DOHH2 (cell line): Measurements from ENCODE around the gene MOGAT1.

Experiments used
- H3F3A ChIP-seq: fragments of 200-600 bp; sonication (generic), shearing (Covaris generic); 2 replicates; pipeline ENCODE4 v1.6.0; 2016; ENCODE audit warnings: antibody characterized with exemption, mild to moderate bottlenecking; ENCODE audit not compliant: control insufficient read depth, insufficient read depth
- H3K27ac ChIP-seq: fragments of 200-600 bp; sonication (generic); 2 replicates; pipeline ENCODE4 v1.5.1; 2014; ENCODE audit warnings: low read depth, mild to moderate bottlenecking, low read length, moderate library complexity
- H3K27me3 ChIP-seq: fragments of 200-600 bp; sonication (generic); 2 replicates; pipeline ENCODE4 v1.6.1; 2014; ENCODE audit warnings: mild to moderate bottlenecking, low read length, mixed read lengths; ENCODE audit not compliant: control insufficient read depth
- H3K36me3 ChIP-seq: fragments of 200-600 bp; sonication (generic); 2 replicates; pipeline ENCODE4 v1.6.1; 2014; ENCODE audit warnings: mild to moderate bottlenecking, low read length, moderate library complexity, mixed read lengths; ENCODE audit not compliant: control insufficient read depth
- H3K4me1 ChIP-seq: fragments of 200-600 bp; sonication (generic); 2 replicates; pipeline ENCODE4 v1.6.1; 2014; ENCODE audit warnings: mild to moderate bottlenecking, low read length, mixed read lengths; ENCODE audit not compliant: control insufficient read depth
- H3K4me2 ChIP-seq: fragments of 200-600 bp; sonication (generic); 2 replicates; pipeline ENCODE4 v1.6.0; 2014; ENCODE audit warnings: mild to moderate bottlenecking, low read length, moderate library complexity
- H3K4me3 ChIP-seq: fragments of 200-600 bp; sonication (generic); 2 replicates; pipeline ENCODE4 v1.5.1; 2014; ENCODE audit warnings: mild to moderate bottlenecking, low read length, mixed read lengths
- H3K79me2 ChIP-seq: fragments of 200-600 bp; sonication (generic); 2 replicates; pipeline ENCODE4 v1.6.1; 2014; ENCODE audit warnings: mild to moderate bottlenecking, low read length, mixed read lengths; ENCODE audit not compliant: control insufficient read depth
- H3K9me2 ChIP-seq: fragments of 200-600 bp; sonication (generic); replicated peaks from 2 replicates; pipeline ENCODE4 v1.6.1; 2014; ENCODE audit warnings: mild to moderate bottlenecking, low read length, mixed read lengths; ENCODE audit not compliant: control insufficient read depth
- H3K9me3 ChIP-seq: fragments of 200-600 bp; sonication (generic); 2 replicates; pipeline ENCODE4 v1.6.1; 2014; ENCODE audit warnings: antibody characterized with exemption, low read length, mixed read lengths; ENCODE audit not compliant: control insufficient read depth, insufficient read depth
- H4K20me1 ChIP-seq: fragments of 200-600 bp; sonication (generic); 2 replicates; pipeline ENCODE4 v1.6.0; 2014; ENCODE audit warnings: low read depth, mild to moderate bottlenecking, antibody characterized with exemption, low read length, moderate library complexity; ENCODE audit not compliant: control insufficient read depth, insufficient read depth
- CTCF ChIP-seq: fragments of 200-600 bp; sonication (generic); IDR thresholded peaks from one replicate; pipeline ENCODE4 v1.5.1; 2014; ENCODE audit warnings: antibody characterized with exemption, mild to moderate bottlenecking, low read depth, low read length; ENCODE audit not compliant: poor library complexity, severe bottlenecking
- EZH2phosphoT487 ChIP-seq: fragments of 200-600 bp; sonication (generic); IDR thresholded peaks from 2 replicates; pipeline ENCODE4 v1.6.1; 2017; ENCODE audit warnings: borderline replicate concordance, mild to moderate bottlenecking, antibody characterized with exemption, low read length, moderate library complexity, mixed read lengths

MOGAT1 gene

GRCh38 chr2:222623756-222624309 is 47.6 kb upstream of the MOGAT1 start:
- H3K27ac ChIP-seq = no peak overlapping the region
- H3K4me1 ChIP-seq = no peaks in the 10 kb centered on the region
- H3K9me2 ChIP-seq = no peaks in the 10 kb centered on the region
- H3K79me2 ChIP-seq = no peaks in the 10 kb centered on the region
- no peaks in the 10 kb centered on the region for H3K27me3 ChIP-seq
- H3K36me3 ChIP-seq = peaks cover 84% of the 10 kb centered on the region
- no peaks in the 10 kb centered on the region for H3K9me3 ChIP-seq
- no peak for TF ChIP-seq CTCF
- no peak for TF ChIP-seq EZH2phosphoT487
- no peaks in the 10 kb centered on the region for H4K20me1 ChIP-seq
- H3F3A ChIP-seq = no peaks in the 10 kb centered on the region; the same call in 1 of the 2 replicates
- no peak overlapping the region for H3K4me2 ChIP-seq
- no peak overlapping the region for H3K4me3 ChIP-seq

GRCh38 chr2:222627764-222628163 is 43.7 kb upstream of the MOGAT1 start:
- H4K20me1 ChIP-seq = no peaks in the 10 kb centered on the region
- no peak overlapping the region for H3K4me3 ChIP-seq
- H3K79me2 ChIP-seq = no peaks in the 10 kb centered on the region
- no peak overlapping the region for H3K27ac ChIP-seq
- H3F3A ChIP-seq = no peaks in the 10 kb centered on the region; the same call in 1 of the 2 replicates
- TF ChIP-seq EZH2phosphoT487 (no peak), CTCF (no peak)
- no peaks in the 10 kb centered on the region for H3K4me1 ChIP-seq
- H3K9me2 ChIP-seq = no peaks in the 10 kb centered on the region
- no peaks in the 10 kb centered on the region for H3K9me3 ChIP-seq
- no peak overlapping the region for H3K4me2 ChIP-seq
- peaks cover 89% of the 10 kb centered on the region for H3K36me3 ChIP-seq
- H3K27me3 ChIP-seq = no peaks in the 10 kb centered on the region

GRCh38 chr2:222635295-222635694 is 36.2 kb upstream of the MOGAT1 start:
- H3K4me3 ChIP-seq = no peak overlapping the region
- no peaks in the 10 kb centered on the region for H3K4me1 ChIP-seq
- H3K4me2 ChIP-seq = no peak overlapping the region
- no peaks in the 10 kb centered on the region for H4K20me1 ChIP-seq
- H3K27ac ChIP-seq = no peak overlapping the region
- no peaks in the 10 kb centered on the region for H3K9me2 ChIP-seq
- peaks cover 84% of the 10 kb centered on the region for H3K36me3 ChIP-seq
- no peaks in the 10 kb centered on the region for H3F3A ChIP-seq
- no peak for TF ChIP-seq CTCF
- no peak for TF ChIP-seq EZH2phosphoT487
- no peaks in the 10 kb centered on the region for H3K79me2 ChIP-seq
- no peaks in the 10 kb centered on the region for H3K27me3 ChIP-seq
- H3K9me3 ChIP-seq = no peaks in the 10 kb centered on the region
